CD1c-positive myeloid dendritic cell (primary cell): ENCODE results near the gene CARD11.

Experiments
- DNase-seq: peaks from one replicate; pipeline ENCODE4 v3.0.0-alpha.2; 2016; ENCODE audit errors: extremely low spot score

Gene CARD11

DNA sequence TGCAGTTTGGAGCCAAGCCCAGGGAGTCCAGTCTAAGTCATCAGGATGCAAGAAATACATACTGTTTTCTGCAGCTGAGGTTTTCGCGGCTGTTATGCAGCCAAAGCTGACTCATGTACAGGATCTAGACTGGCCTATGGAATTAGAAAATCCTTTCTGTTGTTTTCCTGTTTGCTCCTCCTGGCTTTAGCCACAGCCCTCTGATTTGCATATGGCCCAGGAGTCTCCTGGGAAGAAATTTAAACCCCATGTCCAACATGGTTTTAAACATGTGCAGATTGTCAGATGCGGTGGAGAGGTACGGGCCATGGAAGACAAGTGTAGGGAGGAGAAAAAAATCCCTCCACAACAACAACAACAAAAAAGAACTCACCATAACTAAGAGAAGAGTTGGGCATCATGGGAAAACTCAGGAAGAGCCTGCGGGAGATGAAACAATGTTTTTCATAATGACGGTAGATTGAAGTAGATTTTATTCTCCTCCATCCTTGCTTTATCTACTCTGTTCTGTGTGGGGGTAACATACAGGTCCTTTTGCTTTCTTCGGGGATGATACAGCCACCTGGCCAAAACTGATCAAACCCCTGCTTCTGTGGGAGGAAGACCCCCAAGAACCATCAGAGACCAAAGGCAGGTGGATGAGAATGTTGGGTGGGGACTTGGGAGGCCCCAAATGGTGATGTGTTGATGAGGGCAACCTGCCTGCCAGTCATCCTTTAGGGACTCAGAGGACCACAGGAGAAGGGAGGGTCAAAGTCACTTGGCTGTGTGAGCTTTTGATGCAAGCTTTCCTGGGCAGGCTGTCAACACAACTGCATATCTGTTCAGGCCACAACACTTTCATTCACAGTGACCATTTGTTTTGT, 169.7 kb downstream of the CARD11 start:
- DNase-seq: peak; percentile 22

DNA sequence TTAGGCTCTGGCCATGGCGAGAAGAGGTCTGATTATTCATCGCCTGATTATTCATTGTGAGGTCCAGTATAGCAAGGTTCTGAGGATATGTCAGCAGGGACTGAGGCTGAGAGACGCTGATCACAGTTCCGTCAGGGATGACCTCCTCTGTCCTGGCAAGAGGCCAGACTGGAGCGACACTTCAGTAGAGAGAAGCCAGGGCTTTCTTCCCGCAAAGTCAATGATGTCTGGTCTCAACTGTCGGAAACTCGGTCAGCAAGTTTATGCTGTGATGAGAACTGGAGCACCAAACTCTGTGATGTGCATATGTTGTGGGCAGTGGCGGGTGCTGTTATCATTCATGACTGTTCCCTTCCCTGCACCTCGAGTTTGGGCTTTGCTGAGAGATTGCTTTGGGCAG, 170.5 kb downstream of the CARD11 start:
- DNase-seq: no peak

DNA sequence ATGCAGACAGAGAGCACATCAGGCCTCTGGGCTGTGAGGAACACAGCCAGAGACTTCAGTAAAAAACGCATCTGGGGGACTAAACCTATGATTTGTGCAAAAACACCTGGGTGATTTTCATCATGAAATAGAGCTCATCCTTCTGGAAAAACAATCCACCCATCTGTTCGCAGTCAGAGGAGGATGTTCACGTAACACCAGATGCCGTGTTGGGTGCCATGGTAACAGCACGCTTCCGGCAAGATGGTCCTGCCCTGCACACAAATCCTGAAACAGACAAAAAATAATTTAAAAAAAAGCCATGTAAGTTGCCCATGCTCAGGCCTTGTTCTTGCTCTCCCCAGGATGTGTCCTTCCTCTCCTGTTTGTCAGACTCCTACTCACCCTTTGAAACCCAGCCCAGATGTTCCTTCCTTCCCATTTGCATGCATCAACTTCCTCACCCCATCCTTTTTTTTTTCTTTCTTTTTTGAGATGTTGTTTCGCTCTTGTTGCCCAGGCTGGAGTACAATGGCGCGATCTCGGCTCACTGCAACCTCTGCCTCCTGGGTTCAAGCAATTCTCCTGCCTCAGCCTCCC, 171.3 kb downstream of the CARD11 start:
- no peak for DNase-seq

DNA sequence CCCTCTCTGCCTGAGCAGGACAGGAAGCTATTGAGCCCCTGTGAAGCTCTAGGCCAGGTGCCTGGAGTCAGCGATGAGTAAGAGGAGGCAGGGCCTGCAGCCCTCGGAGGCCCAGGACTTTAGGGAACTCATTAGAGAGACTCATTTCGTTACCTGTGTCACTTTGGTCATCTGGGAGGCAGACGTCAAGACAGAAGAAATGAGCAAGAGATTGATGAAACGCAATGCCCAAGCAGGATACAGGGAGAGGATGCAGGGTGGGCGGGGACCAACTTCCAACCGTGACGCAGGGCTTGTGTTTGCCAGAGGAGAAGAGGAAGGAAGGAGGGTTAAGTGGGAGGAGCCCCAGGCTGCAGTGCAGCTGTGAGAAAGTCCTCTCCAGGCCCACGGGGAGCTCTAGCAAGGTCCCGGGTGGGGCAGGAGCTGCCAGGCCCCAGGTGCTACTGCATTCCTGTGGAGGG, 173.2 kb downstream of the CARD11 start:
- peak; percentile 80 for DNase-seq

DNA sequence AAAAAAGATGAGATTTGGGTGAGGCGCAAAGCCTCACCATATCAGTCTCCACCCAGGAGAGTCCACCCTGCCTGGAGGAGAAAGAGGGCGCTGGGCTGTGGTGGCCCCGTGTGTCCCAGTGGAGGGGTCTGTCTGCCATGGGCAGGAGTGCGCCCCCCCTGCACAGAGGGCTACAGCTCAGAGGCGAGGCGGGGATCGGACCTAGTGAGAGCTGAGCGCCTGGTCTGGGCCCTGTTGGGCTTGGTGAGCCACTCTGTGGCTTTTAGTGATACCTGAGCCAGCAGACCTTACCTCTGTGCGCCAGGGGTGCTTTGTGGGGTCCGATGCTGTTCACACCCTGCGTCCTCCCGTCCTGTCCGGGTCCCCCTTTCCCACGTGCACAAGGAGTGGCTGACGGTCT, 173.7 kb downstream of the CARD11 start:
- no peak for DNase-seq

DNA sequence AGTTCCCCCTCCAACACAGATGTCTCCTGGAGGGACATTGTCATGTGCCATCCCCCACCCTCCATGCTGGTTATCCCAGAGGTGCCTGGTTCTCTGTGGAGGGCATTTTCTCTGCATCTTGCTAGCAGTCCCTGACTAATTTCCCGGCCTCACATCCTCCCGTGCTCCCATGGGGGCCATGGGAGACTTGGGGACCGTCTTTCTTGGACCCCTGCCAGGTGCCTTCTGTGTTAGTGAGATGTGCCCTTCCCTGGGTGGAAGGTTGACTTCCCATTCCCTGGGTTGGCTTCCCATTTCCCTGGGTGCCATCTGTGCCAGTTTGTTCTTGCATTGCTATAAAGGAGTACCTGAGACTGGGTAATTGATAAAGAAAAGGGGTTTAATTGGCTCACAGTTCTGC, 177.1 kb downstream of the CARD11 start:
- DNase-seq: no peak

DNA sequence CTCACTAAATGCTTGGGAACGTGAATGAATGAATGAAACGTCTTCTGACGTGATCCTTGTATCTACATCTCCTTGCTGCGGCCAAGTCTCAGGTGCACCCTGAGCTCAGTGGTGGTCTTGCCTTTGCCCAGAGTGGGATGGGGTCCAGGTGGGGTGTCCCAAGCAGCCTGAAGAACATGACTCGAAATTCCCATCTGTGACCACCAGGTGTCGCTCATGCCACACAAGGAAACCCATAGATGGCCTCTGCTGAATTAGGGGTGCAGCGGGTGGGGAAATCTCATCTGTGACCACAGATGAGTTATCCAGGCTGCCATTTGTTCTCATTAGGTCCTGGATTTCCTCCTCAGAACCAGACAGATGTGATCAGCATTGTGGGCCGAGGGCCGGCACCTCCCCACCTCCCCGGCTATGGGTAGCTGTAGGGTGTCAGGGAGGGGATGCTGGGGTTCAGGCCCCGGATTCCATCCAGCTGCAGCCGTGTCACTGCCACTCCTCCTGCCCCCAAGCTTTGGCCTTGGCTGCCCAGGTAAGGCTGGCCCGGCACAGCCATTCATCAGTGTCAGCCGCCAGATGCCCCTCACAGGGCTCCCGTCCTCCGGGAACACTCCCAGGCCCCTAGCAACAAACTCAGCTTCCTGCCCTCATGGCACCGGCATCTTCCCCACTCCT, 178.5 kb downstream of the CARD11 start:
- peak; percentile 72 for DNase-seq

DNA sequence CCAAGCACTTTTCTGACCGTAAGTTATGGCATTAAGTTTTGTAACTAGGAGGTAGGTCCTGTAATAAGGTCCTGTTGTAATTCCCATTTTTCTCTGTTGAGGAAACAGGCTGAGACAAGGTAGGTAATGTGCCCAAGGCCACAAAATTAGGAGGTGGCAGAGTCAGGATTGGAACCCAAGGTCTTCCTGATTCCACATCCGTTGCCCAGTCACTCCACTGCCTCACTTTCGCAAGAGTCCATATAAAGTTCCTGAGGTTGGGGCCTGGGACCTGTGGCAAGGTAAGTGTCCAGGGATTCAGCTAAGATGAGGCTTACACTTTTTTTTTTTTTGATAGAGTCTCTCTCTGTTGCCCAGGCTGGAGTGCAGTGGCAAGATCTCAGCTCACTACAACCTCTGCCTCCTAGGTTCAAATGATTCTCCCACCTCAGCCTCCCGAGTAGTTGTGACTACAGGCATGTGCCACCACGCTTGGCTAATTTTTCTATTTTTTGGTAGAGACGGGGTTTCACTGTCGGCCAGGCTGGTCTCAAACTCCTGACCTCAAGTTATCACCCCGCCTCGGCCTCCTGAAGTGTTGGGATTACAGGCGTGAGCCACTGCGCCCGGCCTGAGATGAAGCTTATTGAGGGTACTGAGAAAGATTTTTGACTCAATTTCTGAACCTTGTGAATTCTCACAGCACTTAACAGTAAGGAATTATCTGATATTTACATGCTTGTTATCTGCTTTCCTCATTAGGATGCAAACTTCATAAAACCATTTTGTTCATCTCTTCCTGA, 179.3 kb downstream of the CARD11 start:
- DNase-seq: no peak

DNA sequence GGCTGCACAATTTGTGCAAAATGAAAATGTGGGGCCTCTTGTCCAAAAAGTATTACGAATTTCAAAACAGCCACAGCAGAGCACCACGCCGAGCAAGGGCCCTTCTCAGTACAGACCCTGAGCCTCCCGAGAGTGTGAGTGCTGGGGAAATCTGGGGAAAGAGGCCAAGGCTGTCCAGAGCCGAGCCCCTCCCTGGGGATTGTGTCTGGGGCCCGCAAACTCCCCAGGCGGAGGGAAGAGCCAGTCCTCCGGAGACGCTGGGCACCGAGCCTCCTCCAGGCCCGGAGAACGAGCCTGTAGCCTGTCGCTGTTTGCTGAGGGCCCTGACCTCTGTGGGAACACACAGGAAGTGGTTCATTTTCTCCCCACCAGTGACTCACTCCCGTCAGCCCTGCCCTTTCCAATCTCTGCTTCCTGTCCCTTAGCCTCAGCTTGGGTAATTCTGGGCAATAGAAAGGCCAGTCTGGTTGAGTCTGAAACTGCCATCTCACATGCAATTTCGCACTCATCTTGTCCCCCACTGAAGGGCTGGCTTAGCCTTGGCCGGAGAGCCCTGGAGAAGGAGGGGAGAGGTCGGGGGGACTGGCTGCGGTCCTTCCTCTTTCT, 180.1 kb downstream of the CARD11 start:
- peak; percentile 92 for DNase-seq

DNA sequence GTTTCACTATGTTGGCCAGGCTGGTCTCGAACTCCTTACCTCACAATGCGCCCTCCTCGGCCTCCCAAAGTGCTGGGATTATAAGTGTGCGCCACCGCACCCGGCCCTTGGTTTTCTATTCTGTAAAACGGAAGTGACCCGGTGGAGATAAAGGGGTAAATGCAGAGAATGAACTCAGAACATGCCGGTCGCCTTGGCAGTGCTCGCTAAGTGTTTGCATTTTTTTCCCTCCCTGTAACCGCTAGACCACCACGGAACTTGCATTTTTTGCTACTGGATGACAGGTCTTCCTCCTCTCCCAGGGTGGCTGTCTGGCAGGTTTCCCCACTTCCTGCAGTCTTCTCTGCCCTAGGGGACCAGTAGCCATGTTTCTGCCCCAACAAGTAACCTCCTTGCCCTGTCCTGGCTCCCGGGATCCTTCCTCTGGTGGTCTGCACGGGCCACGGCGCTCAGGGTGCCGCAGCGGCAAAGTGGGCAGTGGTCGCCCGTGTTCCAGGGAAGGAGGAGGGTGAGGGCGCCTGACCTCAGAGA, 180.8 kb downstream of the CARD11 start:
- DNase-seq: peak; percentile 24

DNA sequence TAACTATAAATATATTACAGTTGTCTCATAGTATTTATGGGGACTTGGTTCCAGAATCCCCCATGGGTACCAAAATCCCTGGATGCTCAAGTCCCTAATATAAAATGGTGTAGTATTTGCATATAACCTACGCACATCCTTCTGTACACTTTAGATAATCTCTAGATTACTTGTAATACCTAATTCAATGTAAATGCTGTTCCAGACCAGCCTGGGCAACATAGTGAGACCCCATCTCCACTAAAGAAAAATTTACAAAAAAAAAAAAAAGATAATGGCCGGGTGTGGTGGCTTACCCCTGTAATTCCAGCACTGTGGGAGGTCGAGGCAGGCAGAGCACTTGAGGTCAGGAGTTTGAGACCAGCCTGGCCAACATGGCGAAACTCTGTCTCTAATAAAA, 182.2 kb downstream of the CARD11 start:
- DNase-seq: no peak

DNA sequence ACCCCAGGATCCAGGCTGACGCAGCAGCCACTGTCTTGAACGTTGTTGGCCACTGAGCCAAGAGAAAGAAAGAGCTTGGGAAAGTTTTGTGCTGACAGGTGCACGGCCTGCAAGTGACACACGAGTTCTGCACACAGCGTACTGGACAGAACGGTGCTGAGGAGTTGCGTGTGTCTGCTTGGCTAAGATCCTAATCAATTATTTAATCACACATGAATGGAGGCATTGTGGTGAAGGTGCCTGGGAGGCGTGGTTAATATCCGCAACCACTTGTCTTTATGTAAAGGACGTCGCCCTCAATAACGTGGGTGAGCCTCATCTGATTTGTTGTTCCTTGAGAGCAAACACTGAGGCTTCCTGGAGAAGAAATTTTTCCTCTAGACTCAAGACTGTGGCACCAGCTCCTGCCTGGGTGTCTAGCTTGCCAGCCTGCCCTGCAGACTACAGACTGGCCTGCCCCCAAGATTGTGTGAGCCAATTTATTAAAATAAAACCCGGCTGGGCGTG, 183.0 kb downstream of the CARD11 start:
- DNase-seq: no peak

DNA sequence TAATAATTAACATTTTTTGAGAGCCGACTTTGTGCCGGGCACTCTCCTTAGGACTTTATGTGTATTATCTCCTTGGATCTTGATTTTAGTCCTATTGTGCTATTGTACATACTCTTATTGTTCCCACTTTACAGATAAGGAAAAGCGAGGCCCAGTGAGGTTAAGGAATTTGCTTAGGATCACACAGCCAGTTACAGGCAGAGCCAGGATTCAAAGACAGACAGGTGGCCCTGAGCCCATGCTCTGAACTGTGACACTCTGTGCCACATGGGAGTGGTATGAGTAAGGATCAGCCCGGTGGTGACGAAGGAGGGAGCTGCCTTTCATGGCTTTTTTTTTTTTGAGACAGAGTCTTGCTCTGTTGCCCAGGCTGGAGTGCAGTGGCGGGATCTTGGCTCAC, 183.7 kb downstream of the CARD11 start:
- no peak for DNase-seq

DNA sequence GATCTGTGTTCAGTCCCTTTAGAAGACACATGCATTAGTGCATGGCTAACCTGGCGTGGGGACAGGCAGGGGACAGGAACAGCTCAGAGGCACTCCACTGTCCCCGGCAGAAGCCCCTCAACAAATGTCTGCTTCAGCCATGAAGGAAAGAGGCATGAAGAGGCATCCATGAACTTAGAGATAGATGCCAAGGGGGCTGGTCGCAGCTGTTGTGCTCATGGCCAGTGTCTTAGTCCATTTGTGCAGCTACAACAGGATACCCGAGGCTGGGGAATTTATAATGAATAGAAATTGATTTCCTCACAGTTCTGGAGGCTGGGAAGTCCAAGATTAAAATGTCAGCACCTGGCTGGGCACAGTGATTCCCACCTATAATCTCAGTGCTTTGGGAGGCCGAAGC, 185.0 kb downstream of the CARD11 start:
- DNase-seq: no peak

DNA sequence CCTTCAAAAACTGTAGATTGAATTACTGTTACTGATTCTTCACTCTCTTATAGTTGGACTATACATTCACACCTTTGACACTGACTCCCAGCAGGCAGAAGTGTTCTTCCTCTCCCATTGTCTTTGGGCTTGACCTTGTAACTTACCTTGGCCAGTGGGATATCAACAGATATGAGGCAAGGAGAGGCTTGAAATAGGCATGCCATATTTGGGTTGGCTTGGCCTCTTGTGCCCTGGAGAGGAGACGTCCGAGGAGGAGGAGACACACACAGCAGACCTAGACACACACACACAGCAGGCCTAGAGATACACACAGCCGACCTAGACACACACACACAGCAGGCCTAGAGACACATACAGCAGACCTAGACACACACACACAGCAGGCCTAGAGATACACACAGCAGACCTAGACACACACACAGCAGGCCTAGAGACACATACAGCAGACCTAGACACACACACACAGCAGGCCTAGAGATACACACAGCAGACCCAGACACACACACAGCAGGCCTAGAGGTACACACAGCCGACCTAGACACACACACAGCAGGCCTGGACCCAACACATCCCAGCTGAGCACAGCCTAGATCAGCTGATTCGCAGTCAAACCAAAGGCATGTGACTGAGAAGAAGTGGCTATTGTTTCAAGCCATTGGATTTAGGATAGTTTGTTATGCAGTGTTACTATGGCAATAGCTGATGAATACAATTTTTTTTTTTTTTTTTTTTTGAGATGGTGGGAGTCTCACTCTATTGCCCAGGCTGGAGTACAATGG, 187.1 kb downstream of the CARD11 start:
- DNase-seq: no peak
